ENCODE results near the gene PTK6. TPM values are rescaled to one million over a fixed set of nuclear protein-coding genes. Genes with fewer than 3 reads are reported as not detected.
A peak's percentile ranks its signal among the peaks of the same experiment; 100 is the strongest.

Gene PTK6
- total RNA-seq, 2 donors from 2014 or later = 0.22 TPM; not detected in 1

- Histone ChIP-seq H3K4me3 (ENCODE audit: low read length) (no peak overlapping the region), H3K27ac (ENCODE audit: low read depth, low read length) (no peak overlapping the region), H3K27me3 (ENCODE audit: control insufficient read depth, insufficient read depth, low read length, poor library complexity, severe bottlenecking) (no peaks in the 10 kb centered on the region), H3K9me3 (ENCODE audit: control insufficient read depth, low read length) (no peaks in the 10 kb centered on the region), H3K4me1 (ENCODE audit: control insufficient read depth, insufficient read depth, low read length) (no peaks in the 10 kb centered on the region), H3K36me3 (ENCODE audit: control insufficient read depth, insufficient read depth, low read length) (no peaks in the 10 kb centered on the region), H3K9ac (ENCODE audit: extremely low read depth, low read length, poor library complexity, severe bottlenecking) (no peak overlapping the region)
- DNase-seq = no peak
- no peaks in the 10 kb centered on the region for H3K4me1 Mint-ChIP-seq
- H3K27ac Mint-ChIP-seq = no peak overlapping the region
- no peak overlapping the region for H3K4me3 Mint-ChIP-seq
- TF ChIP-seq CTCF (conservative IDR thresholded peaks at IDR 0.05) = no peak
- 93 to 97% methylated on average over 14 to 29 of the region's 29 CpGs for WGBS, 2 experiments (ENCODE audit: insufficient coverage in 1 of 2, insufficient read length in 1 of 2)
- H3K27me3 Mint-ChIP-seq (ENCODE audit: insufficient read depth) = no peaks in the 10 kb centered on the region
- no peaks in the 10 kb centered on the region for H3K9me3 Mint-ChIP-seq
- no peaks in the 10 kb centered on the region for H3K36me3 Mint-ChIP-seq (ENCODE audit: low read depth)
These were observed 2.5 kb upstream of the PTK6 start for GRCh38 chr20:63539441-63540370.

GRCh38 chr20:63539092-63539430 is 1.9 kb upstream of the PTK6 start:
- Mint-ChIP-seq H3K4me1 (no peaks in the 10 kb centered on the region), H3K27me3 (ENCODE audit: insufficient read depth) (no peaks in the 10 kb centered on the region), H3K9me3 (no peaks in the 10 kb centered on the region), H3K36me3 (ENCODE audit: low read depth) (no peaks in the 10 kb centered on the region), H3K4me3 (no peak overlapping the region), H3K27ac (no peak overlapping the region)
- no peak overlapping the region for H3K9ac ChIP-seq (ENCODE audit: extremely low read depth, low read length, poor library complexity, severe bottlenecking)
- no peaks in the 10 kb centered on the region for H3K27me3 ChIP-seq (ENCODE audit: control insufficient read depth, insufficient read depth, low read length, poor library complexity, severe bottlenecking)
- WGBS, 2 experiments (ENCODE audit: insufficient coverage in 1 of 2, insufficient read length in 1 of 2) = 91 to 93% methylated on average over 12 of the region's 12 CpGs
- no peaks in the 10 kb centered on the region for H3K9me3 ChIP-seq (ENCODE audit: control insufficient read depth, low read length)
- H3K4me1 ChIP-seq (ENCODE audit: control insufficient read depth, insufficient read depth, low read length) = no peaks in the 10 kb centered on the region
- H3K4me3 ChIP-seq (ENCODE audit: low read length) = no peak overlapping the region
- no peak for TF ChIP-seq CTCF (conservative IDR thresholded peaks at IDR 0.05)
- no peak overlapping the region for H3K27ac ChIP-seq (ENCODE audit: low read depth, low read length)
- no peak for DNase-seq
- no peaks in the 10 kb centered on the region for H3K36me3 ChIP-seq (ENCODE audit: control insufficient read depth, insufficient read depth, low read length)

- H3K9ac ChIP-seq (ENCODE audit: extremely low read depth, low read length, poor library complexity, severe bottlenecking) = no peak overlapping the region
- no peak overlapping the region for H3K27ac ChIP-seq (ENCODE audit: low read depth, low read length)
- peak; percentile 49 for TF ChIP-seq CTCF (conservative IDR thresholded peaks at IDR 0.05)
- H3K27ac Mint-ChIP-seq = no peak overlapping the region
- WGBS, 2 experiments (ENCODE audit: insufficient coverage in 1 of 2, insufficient read length in 1 of 2) = 68 to 87% methylated on average over 10 to 23 of the region's 27 CpGs
- no peaks in the 10 kb centered on the region for H3K36me3 Mint-ChIP-seq (ENCODE audit: low read depth)
- no peaks in the 10 kb centered on the region for H3K9me3 ChIP-seq (ENCODE audit: control insufficient read depth, low read length)
- H3K4me1 ChIP-seq (ENCODE audit: control insufficient read depth, insufficient read depth, low read length) = no peaks in the 10 kb centered on the region
- H3K4me1 Mint-ChIP-seq = no peaks in the 10 kb centered on the region
- no peaks in the 10 kb centered on the region for H3K27me3 Mint-ChIP-seq (ENCODE audit: insufficient read depth)
- peak overlapping the region; percentile 41 for H3K4me3 Mint-ChIP-seq
- H3K4me3 ChIP-seq (ENCODE audit: low read length) = no peak overlapping the region
- no peak for DNase-seq
- H3K36me3 ChIP-seq (ENCODE audit: control insufficient read depth, insufficient read depth, low read length) = no peaks in the 10 kb centered on the region
- H3K9me3 Mint-ChIP-seq = no peaks in the 10 kb centered on the region
- no peaks in the 10 kb centered on the region for H3K27me3 ChIP-seq (ENCODE audit: control insufficient read depth, insufficient read depth, low read length, poor library complexity, severe bottlenecking)
These were observed 1.3 kb upstream of the PTK6 start for GRCh38 chr20:63538204-63539091.

All from endodermal cell (in vitro differentiated cells).